GM06990 (cell line): Measurements from ENCODE around the gene MLLT10.
"Not testable (repeated sequence)": the region's sequence is repeated elsewhere in the genome, so short reads cannot be mapped to it uniquely, and the experiment has no call there.

ENCODE experiments used
- DNase-seq: peaks from one replicate; pipeline ENCODE4 v3.0.0-alpha.2; 2011; ENCODE audit not compliant: insufficient read length; ENCODE audit errors: extremely low read depth
- H3K27me3 ChIP-seq: replicated peaks from 2 replicates; pipeline ENCODE4 v1.6.0; 2011; ENCODE audit warnings: low read length; ENCODE audit not compliant: control insufficient read depth, insufficient read depth
- H3K36me3 ChIP-seq: 2 replicates; pipeline ENCODE4 v1.5.1; 2011; ENCODE audit warnings: low read length; ENCODE audit not compliant: control insufficient read depth, insufficient read depth
- H3K4me3 ChIP-seq: replicated peaks from 2 replicates; pipeline ENCODE4 v1.5.1; 2011; ENCODE audit warnings: low read depth, mild to moderate bottlenecking, control low read depth, low read length
- CTCF ChIP-seq: IDR thresholded peaks from 2 replicates; pipeline ENCODE4 v1.5.1; 2011; ENCODE audit warnings: low read length, control low read depth, mild to moderate bottlenecking, inconsistent platforms; ENCODE audit not compliant: insufficient read depth, poor library complexity, severe bottlenecking

MLLT10 gene

GRCh38 chr10:21536874-21537273 lies 2.8 kb downstream of the MLLT10 start:
- H3K4me3 ChIP-seq = no peak overlapping the region
- DNase-seq = no peak
- TF ChIP-seq CTCF = no peak
- H3K27me3 ChIP-seq = no peaks in the 10 kb centered on the region
- peaks cover 2% of the 10 kb centered on the region for H3K36me3 ChIP-seq

- not testable (repeated sequence) for H3K27me3 ChIP-seq, H3K4me3 ChIP-seq, DNase-seq, H3K36me3 ChIP-seq
Measured at GRCh38 chr10:21540701-21541100, 6.7 kb downstream of the MLLT10 start.

- H3K36me3 ChIP-seq = peaks cover 8% of the 10 kb centered on the region
- no peak overlapping the region for H3K4me3 ChIP-seq
- no peak for TF ChIP-seq CTCF
- no peaks in the 10 kb centered on the region for H3K27me3 ChIP-seq
- no peak for DNase-seq
Measured at GRCh38 chr10:21547246-21547645, 13.2 kb downstream of the MLLT10 start.

GRCh38 chr10:21552638-21553037 lies 18.6 kb downstream of the MLLT10 start:
- H3K27me3 ChIP-seq = no peaks in the 10 kb centered on the region
- no peak for DNase-seq
- H3K36me3 ChIP-seq = peaks cover 8% of the 10 kb centered on the region
- no peak overlapping the region for H3K4me3 ChIP-seq
- TF ChIP-seq CTCF = no peak

GRCh38 chr10:21556527-21556926 lies 22.5 kb downstream of the MLLT10 start:
- H3K36me3 ChIP-seq = peaks cover 5% of the 10 kb centered on the region; the same call in 1 of the 2 replicates
- H3K4me3 ChIP-seq = no peak overlapping the region
- no peak for DNase-seq
- no peaks in the 10 kb centered on the region for H3K27me3 ChIP-seq
- TF ChIP-seq CTCF = no peak

GRCh38 chr10:21558984-21559383 lies 25.0 kb downstream of the MLLT10 start:
- H3K4me3 ChIP-seq, H3K27me3 ChIP-seq, H3K36me3 ChIP-seq, DNase-seq: not testable (repeated sequence)

- no peaks in the 10 kb centered on the region for H3K27me3 ChIP-seq
- no peak overlapping the region for H3K4me3 ChIP-seq
- no peaks in the 10 kb centered on the region; the same call in 1 of the 2 replicates for H3K36me3 ChIP-seq
- no peak for TF ChIP-seq CTCF
- DNase-seq = no peak
Measured at GRCh38 chr10:21570761-21571521, 36.9 kb downstream of the MLLT10 start.
